SKM-1 (cell line): ENCODE data around the gene PMAIP1.
A peak's percentile ranks its signal among the peaks of the same experiment; 100 is the strongest.
"Not testable (repeated sequence)": the region's sequence is repeated elsewhere in the genome, so short reads cannot be mapped to it uniquely, and the experiment has no call there.

Experiments used
- DNase-seq: peaks from one replicate; lab custom pipeline; 2025; ENCODE audit not compliant: unreplicated experiment; lab: John Stamatoyannopoulos, UW

PMAIP1 gene

GRCh38 chr18:59884351-59884750 lies 15.4 kb upstream of the PMAIP1 start:
- DNase-seq = no peak

- peak; percentile 64 for DNase-seq
These were observed 14.1 kb upstream of the PMAIP1 start for GRCh38 chr18:59885579-59886163.

GRCh38 chr18:59886399-59886798 lies 13.4 kb upstream of the PMAIP1 start:
- not testable (repeated sequence) for DNase-seq

GRCh38 chr18:59892123-59892522 lies 7.7 kb upstream of the PMAIP1 start:
- DNase-seq = no peak

- no peak for DNase-seq
These were observed 5.8 kb upstream of the PMAIP1 start for GRCh38 chr18:59893971-59894370.

- DNase-seq = no peak
These were observed 2.4 kb upstream of the PMAIP1 start for GRCh38 chr18:59897321-59897954.

- no peak for DNase-seq
These were observed 1.7 kb upstream of the PMAIP1 start for GRCh38 chr18:59898093-59898492.

- DNase-seq = no peak
These were observed 1.0 kb upstream of the PMAIP1 start for GRCh38 chr18:59898609-59899297.

GRCh38 chr18:59900222-59901128 lies 679 bp downstream of the PMAIP1 start:
- peak; percentile 60 for DNase-seq

- DNase-seq = no peak
These were observed 2.6 kb downstream of the PMAIP1 start for GRCh38 chr18:59902131-59902992.

- DNase-seq = no peak
These were observed 3.3 kb downstream of the PMAIP1 start for GRCh38 chr18:59902993-59903610.

GRCh38 chr18:59904011-59904601 lies 4.3 kb downstream of the PMAIP1 start:
- DNase-seq = no peak

- DNase-seq = no peak
These were observed 5.9 kb downstream of the PMAIP1 start for GRCh38 chr18:59905686-59906091.

GRCh38 chr18:59906203-59906602 lies 6.4 kb downstream of the PMAIP1 start:
- DNase-seq = no peak

- no peak for DNase-seq
These were observed 7.4 kb downstream of the PMAIP1 start for GRCh38 chr18:59907172-59907571.

- no peak for DNase-seq
These were observed 7.9 kb downstream of the PMAIP1 start for GRCh38 chr18:59907660-59908059.

GRCh38 chr18:59908799-59909198 lies 9.0 kb downstream of the PMAIP1 start:
- DNase-seq = no peak

- no peak for DNase-seq
These were observed 9.7 kb downstream of the PMAIP1 start for GRCh38 chr18:59909289-59910036.

- DNase-seq = no peak
These were observed 11.2 kb downstream of the PMAIP1 start for GRCh38 chr18:59910967-59911366.
